IPS-11a (cell line): ENCODE results near the gene PKP4.

ENCODE experiments used
- H3K4me3 ChIP-seq: one replicate; pipeline ENCODE4 v1.5.1; 2013; ENCODE audit warnings: low read depth, low read length, control low read depth

Gene PKP4

DNA sequence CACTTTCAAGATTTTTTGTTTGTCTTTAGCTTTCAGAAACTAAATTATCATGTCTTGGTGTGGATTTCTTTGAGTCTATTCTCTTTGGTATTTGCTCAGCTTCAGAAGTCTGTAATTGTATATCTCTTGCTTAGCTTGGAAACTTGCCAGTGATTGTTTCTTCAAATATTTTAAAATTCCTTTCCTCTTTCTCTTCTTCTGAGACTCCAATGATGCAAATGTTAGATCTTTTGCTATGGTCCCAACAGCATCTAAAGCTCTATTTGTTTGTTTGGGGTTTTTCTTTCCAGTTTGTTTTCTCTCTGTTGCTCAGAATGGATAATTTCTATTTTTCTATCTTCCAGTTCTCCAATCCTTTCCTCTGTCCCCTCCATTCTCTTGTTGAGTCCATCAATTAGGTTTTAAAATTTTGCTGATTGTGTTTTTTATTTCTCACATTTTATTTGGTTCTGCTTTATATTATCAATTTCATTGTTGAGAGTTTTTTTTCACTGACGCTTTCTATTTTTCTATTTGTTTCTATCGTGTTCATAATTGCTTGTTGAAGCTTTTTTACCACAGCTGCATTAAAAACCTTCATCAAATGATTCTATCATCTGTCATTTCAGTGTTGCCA lies 256.9 kb downstream of the PKP4 start:
- H3K4me3 ChIP-seq, result no peak overlapping the region

DNA sequence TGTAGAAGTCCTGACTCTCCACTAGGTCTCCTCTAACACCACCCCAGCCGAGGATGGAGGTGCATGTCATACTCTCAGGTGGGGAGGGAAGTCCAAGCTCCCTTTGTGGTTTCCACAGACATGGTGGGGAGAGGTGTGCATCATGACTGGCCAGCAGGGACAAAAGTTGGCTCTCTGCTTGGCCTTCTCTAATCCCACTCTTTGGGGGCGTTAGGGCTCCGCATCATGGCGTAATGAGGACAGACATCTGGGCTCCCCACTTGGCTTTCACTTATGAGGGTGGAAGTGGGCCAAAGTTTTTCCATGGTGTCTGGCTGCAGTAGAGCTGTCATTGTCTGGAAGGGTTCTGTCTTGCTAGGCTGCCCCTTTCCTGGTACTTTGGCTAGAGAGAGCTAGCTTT lies 257.7 kb downstream of the PKP4 start:
- H3K4me3 ChIP-seq, result no peak overlapping the region

DNA sequence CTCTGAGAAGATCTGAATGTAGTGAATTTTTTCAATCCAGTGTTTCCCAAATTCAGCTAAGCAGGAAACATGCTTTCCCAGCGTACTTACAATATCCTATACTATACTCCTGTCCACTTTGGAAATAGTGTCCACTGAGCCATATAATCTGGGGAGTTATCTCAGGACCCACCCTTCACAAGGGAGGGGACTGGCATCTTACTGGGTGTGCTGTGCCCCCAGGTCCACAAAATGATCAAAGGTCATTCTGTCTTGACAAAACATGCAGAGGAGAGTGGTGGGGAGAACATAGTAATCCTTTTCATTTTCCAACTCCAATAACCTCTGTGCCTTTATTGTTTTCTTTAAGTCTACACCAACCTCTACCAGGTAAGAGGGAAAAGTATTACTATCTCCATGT lies 258.6 kb downstream of the PKP4 start:
- H3K4me3 ChIP-seq, result no peak overlapping the region

DNA sequence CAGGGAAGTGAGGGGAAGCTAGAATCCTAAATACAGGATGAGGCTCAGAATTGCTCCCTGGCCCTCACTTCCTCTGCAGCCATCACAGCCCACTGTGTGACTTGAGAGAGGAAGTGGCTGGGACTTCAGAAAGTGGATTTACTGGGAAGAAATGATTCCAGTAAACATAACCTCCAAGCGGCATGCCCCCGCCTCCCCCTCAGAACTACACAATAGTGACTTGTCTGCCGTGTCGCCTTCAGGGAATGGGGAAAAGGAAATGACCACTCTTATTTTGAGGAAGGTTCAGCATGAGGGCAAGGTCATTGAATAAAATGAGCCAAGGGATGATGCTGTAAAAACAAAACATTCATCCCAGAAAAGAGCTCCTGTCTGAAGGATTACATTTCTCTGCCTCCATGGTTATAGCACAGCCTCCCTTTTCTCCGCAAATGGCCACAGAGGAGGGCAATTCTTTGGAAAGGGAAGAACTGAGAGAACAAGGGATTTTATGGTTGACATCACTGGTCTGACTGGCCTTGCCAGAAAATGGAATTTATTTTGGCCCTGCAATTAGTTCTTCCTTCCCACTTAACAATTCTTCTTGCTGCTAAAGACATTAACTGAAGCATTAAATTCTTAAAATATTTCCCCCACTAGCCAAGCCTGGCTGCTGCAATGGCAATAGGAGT lies 259.5 kb downstream of the PKP4 start:
- H3K4me3 ChIP-seq, result no peak overlapping the region

DNA sequence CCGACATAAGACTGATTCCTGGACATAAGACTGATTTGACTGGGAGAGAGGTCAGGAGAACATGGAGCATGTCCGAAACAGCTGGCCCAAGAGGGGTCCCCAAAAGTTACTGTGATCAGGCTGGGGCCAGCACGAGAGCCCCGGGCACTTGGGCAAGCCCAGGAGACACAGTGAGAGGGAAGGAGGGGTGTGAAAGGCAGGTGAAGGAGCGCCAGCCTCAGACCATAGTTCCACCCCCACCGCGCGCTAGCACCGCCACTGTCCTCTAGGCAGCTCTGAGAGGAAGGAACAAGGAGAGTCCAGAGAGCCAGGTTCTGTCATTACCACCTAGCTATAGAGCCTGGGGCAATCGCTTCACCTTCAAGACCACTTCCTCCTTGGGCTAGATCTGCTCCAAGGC lies 260.2 kb downstream of the PKP4 start:
- H3K4me3 ChIP-seq, result no peak overlapping the region

DNA sequence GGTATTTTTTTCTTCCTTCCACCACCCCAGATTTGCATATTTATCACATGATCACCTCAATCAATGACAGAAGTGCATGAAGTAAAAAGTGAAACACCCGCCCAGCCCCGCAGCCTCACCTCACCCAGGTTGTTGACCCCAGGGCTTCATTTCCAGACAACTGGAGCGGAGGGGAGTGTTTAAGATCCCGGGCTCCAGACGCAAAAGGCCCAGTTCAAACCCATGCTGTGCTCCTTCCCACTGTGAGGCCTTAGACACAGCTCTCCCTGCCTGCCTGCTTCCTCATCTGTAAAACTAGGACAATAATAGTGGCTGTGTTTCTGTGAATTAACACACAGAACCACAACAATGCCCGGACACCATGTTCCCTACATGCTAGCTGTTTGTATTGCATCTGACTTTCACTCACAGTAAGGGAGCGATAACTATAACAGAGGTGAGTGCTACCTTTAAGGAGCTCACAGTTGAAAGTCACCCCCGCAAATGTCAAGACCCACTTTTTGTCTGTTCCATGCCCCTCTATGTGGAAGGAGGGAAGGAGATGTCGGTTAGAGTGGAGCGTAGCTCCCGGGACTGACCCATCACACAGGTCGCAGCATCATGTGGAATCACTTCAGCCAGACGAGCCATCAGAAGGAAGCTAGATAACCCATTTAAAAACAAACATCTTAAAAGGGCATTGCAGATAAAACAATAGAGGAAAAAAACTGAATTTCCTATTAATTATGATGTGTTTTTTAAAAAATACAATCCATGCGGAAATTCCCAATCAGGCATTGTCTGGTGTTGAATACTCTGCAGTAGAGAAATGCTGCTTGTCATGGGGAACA lies 260.8 kb downstream of the PKP4 start:
- H3K4me3 ChIP-seq, result no peak overlapping the region

DNA sequence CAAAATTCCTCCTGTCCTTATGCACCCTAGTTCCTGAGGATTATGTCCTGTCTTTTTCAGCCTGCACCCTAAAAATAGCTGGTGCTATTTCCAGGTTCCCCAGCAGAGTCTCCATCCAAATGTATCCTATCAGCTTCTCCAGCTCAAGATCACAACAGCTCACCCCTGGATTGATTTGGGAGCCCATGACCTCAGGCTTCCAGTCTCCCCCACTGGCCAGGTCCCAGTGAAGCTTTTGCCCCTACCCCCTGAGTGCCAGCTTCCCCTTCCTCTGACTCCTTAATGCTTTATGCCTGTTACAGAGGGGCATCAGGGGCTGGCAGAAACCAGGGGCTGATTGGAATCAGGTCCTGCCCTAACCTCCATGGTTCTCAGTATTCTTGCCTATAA lies 261.4 kb downstream of the PKP4 start:
- H3K4me3 ChIP-seq, result no peak overlapping the region

DNA sequence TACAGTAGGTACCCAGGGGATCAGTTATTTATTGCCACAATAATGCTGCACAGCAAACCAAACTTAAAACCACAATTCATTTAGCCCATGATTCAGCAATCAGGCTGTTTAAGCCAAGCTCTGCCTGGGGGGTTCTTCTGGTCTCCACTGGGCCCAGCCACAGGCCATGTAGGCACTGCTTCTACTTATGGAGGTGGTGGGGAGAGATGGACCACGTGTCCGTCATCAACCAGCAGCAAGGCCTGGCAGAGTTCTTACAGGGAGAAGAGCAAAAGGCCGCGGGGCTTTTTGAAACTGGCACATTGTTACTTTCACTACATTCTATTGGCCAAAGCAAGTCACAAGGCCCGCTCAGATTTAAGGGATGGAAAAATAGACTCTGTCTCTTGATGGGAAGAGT lies 262.1 kb downstream of the PKP4 start:
- no peak overlapping the region for H3K4me3 ChIP-seq

DNA sequence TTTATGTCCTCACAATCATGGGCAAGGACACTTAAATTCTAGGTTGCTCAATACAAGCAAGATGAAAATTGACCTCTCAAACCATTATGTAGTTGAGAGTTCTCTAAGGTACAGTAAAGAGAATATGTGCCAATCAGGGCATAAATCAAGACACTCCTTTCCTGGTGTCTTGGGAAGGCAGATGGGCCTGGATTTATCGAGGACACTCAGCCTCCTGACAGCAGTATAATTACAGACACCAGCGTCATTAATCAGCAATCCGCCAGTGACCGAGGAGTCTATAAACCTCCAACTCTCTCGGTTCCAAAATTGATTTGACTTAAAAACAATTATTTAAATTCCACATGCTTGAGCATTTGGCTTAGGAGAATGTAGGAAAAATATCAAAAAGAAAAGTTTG lies 262.7 kb downstream of the PKP4 start:
- H3K4me3 ChIP-seq, result no peak overlapping the region

DNA sequence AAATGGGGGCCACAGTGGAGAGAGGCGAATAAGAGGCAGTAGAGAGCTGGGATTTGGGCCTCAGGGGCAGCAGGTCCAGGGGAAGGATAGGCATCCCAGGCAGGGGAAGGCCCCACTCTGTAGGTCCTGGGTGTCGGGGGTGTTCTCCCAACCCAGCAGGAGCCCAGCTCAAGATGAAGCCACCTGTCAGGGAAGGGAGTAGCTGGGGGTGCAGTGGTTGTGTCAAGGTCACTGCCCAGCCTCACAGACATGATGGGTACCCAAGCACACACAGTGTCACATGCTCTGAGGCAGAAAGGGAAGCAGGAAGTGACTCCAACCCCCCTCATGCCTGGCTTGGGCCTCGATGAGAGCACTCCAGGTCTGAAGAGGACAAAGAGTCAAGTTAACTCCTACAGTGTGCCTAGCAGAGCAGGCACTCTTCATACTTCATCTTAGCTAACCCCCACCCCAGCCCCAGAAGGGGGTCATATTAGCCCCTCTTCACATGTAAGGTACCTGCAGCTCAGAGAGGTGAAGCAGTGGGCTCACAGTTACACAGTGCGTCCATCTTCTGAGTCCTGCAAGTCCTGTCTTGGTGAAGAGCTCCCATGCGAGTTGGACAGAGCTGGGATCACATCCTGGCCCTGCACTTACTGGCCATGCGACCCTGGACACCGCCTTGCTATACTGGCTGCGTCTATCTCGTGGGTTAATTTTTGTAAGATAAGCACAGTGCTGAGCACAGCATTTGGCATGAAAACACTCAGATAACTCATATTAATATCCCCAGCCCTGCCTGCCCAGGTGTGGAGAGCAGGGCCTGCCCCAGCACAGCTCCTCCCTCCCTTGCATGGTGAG lies 265.7 kb downstream of the PKP4 start:
- H3K4me3 ChIP-seq, result no peak overlapping the region

DNA sequence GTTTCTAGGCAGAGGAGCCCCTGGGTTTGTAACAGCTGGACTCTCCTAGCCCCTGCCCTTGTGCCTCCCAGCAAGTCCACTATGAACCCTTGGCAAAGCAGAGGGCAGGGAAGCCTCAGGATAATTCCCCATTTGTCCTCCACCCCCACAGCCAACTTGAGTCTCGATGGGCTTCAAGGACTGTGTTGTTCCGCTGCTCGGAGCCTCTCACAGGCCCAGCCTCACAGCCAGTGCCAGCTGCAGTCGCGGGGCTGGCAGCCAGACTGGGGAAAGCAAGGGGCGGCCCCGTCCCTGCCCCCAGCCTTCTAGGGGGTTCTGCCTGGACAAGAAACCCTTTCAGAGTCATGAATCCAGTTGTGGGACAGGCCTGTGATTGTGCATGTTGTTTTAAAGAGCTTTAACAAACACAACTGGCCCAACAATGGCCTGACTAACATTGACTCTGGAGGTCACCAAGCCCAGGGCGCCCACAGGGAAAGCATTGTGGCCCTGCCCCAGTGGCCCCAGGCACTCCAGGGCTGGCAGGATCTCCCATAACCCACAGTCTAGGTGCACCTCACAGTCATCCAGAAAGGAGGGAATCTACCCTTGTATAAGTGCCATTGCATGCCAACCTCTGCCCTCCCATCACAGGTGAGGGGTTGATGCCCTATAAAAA lies 266.6 kb downstream of the PKP4 start:
- no peak overlapping the region for H3K4me3 ChIP-seq

DNA sequence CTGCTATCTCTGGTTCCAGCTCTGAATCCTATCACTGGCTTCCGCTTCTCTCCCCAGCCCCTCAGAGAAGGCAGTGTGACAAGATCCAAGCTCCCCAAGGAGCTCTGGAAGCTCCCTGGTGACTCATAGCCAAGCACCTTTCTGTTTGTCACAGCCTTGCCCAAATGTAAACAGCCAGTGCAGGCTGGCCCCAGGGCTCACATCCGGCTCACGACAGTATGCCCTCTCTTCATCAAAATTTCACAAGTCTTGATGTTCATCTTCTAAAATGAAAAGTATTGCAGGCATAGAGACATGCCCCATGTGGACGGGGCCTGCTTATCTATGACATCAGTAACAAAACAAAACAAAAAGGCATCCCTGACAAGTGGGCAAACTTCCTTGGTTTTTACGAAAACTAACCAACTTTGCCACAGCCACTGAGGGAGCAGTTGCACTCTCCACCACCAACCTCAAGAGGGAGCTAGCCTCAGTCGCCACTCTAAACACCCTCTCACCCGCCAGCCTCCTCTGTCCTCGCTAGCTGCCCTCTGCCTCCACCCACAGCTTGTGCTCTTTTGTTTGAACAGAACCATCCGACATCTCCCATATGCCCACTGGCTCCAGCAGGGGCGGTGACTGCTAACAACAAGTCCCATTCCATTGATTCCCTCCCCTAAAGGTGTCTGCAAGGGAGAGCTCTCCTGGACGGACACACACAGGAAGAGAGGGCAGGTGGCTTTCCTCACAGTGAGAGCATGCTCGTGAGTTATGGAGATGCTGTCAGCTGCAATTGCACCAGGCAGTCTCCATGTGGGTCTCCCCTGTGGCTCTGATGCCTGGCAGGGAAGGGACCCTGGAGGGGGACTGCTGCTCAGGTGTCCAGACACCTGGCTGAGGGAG lies 267.4 kb downstream of the PKP4 start:
- H3K4me3 ChIP-seq, result no peak overlapping the region

DNA sequence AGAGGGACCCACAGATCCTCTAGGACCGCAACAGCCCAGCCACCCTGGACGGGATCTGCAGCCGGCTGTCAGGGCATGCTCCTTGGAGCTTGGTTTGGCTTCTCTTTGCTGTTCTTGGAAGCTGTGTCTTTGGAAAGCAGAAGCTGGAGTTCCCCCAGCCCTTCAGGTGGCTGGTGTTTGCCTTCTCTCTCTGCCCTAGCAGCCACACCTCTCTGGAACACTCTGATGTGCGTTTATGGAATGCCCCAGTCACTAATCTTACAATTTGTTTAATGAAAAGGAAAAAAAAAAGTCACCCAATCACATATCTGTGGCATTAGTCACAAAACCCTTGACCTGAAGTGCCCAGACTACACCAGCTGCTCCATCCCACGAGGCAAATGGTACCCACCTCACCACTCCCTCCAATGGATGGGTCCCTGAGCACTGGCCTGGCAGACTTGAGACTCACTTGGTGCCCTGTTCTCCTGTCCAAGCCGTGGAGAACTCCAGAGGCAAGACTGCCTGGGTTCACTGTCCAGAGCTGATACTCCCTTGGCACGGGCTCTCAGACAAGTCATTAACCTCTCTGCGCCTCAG lies 268.1 kb downstream of the PKP4 start:
- no peak overlapping the region for H3K4me3 ChIP-seq

DNA sequence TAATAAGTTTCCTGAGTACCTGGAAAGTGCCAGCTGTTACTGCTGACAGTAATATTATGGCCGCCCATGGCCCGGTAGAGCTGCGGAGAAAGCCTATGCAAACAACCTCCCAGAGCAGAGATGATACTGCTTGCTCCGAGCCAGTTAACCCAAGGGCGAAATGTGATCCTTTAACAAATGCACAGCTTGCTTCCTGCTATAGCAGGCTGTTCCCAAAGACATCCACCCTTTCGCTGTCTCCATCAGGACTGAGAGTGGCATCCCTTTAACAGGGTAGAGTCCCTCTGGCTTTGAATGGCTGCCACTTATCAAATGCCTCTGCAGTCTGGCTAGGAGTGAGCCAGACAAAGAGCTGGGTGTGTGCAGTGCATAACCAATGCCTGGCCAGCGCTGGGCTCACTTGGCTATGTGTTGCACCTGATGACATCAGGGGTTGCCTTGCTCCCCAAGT lies 268.7 kb downstream of the PKP4 start:
- H3K4me3 ChIP-seq, result no peak overlapping the region

DNA sequence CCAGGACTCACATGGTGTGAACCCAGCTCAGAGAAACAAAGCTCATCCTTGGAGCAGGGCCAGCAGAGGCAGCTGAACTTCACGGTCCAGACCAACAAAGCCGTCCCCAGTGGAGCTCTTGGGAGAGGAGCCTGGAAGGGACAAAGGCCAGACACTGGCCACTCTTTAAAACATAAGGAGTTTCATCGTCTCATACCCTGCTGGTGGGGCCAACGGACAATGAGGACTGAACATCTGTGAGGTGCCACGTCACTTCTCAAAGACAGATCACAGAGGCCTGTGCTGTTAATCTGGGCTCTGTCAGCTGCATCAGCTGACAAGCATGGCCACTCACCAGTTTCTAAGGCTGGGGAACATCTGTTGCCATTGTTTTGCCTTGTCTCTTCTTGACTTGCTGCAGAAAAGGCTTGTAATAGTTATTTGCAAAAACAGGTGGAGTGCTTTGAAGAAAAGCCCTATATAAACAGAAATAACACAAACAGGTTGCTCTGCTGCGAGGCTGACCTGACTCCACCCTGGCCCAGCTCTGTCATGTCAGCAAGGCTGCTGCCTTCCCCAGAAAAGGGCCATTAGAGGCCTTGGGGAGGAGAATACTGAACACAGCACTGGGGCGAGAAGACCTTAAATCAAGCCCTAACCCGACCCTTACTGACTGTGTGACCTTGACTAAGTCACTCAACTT lies 270.3 kb downstream of the PKP4 start:
- H3K4me3 ChIP-seq, result no peak overlapping the region

DNA sequence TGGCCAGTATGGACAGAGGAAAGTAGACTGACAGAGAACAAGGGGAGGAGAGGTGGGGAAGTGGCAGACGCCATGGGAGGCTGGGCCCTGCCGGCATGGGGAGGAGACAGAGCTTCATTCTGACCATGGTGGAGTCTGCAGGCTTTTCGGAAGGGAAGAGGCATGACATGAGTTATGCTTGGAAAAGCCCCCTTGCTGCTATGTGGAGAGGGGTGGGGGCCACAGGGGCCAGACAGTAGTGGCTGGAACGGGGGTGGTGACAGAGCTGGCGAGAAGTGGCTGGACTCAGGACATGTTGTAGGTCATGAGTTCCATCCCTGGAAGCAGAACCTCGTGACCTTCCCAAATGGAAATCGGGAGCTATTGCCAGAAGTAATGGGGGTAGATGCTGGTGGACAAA lies 271.7 kb downstream of the PKP4 start:
- H3K4me3 ChIP-seq, result no peak overlapping the region

DNA sequence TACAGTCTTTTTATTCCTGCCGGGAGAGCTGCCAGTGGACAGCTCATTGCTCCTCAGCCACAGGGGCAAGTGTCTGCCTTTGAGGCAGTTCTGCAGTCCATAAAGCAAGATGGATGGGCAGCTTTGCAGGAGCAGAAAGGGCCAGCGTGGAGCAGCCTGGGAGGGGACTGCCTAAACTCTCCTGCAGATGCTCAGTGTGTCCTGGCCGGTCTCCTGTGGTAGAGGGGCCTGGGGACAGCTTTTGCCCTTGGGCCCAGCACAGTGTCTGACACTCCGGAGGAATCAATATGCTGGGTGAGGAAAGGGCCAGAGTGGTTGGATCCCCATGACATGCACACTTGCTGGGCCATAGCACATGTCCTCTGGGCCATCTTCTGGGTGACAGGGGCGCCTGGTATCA lies 272.7 kb downstream of the PKP4 start:
- no peak overlapping the region for H3K4me3 ChIP-seq

DNA sequence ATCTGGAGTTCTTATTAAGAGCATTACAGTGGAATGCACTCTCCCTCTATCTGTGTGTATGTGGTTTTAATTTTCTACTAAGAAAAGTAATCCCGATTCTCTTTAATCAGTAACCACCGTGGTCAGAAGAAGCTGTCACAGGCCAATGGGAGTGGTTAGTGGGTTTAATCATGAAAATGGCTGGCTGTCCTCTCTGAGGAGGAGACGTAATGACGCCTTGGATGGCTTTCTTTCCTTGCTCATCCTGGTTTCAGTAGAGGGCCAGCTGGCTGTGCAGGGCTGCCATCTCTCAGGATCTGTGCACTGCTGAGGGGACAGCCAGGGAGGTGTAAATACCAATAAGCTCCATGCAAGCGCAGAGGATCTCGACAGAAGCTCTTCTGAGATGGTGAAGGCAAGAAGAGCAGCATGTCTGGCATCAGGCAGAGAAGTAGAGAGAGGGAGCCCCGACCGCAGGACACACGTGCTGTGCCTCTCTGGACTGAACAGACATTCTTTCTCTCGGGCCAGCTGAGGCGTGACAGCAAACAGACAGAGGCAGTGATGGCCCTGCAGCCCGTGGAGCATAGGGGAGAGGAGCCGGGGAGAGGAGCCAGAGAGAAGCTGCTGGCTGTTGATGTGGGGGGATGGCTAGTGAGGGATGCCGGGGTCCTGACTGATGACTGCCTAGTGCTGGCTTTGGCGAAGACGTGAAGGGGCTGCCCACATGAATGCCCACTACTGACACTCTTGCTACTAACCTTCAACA lies 273.3 kb downstream of the PKP4 start:
- no peak overlapping the region for H3K4me3 ChIP-seq
